HEK293T (cell line): Measurements from ENCODE around the gene INS.
"Not testable (repeated sequence)": the region's sequence is repeated elsewhere in the genome, so short reads cannot be mapped to it uniquely, and the experiment has no call there.

Source experiments
- CTCF ChIA-PET: fragments of 350-600 bp; formaldehyde crosslinking; extraction: SDS; loops from one replicate; lab custom pipeline; 2021; ENCODE audit warnings: antibody characterized with exemption, inconsistent platforms; lab: Yijun Ruan, JAX
- POLR2A ChIA-PET: fragments of 350-600 bp; formaldehyde crosslinking; extraction: SDS; loops from one replicate; lab custom pipeline; 2020; ENCODE audit warnings: antibody characterized with exemption, inconsistent platforms; lab: Yijun Ruan, JAX
- DNase-seq: peaks from one replicate; pipeline ENCODE4 v3.0.0; 2012; ENCODE audit warnings: mixed read lengths; ENCODE audit errors: extremely low spot score
- ARNT ChIP-seq: fragments of 450-650 bp; IDR thresholded peaks from 2 replicates; pipeline ENCODE4 v1.6.1; 2017; ENCODE audit warnings: mild to moderate bottlenecking
- BHLHE40 ChIP-seq: fragments of 450-650 bp; IDR thresholded peaks from 2 replicates; pipeline ENCODE4 v1.6.1; 2016; ENCODE audit warnings: mild to moderate bottlenecking, moderate library complexity, borderline replicate concordance
- CTBP1 ChIP-seq: fragments of 450-650 bp; IDR thresholded peaks from 2 replicates; pipeline ENCODE4 v1.6.1; 2016; ENCODE audit warnings: borderline replicate concordance
- ELF4 ChIP-seq: fragments of 450-650 bp; IDR thresholded peaks from 2 replicates; pipeline ENCODE4 v1.6.1; 2017; ENCODE audit warnings: antibody characterized with exemption
- FOXA1 ChIP-seq: fragments of 450-650 bp; IDR thresholded peaks from 2 replicates; pipeline ENCODE4 v1.6.1; 2016; ENCODE audit warnings: mild to moderate bottlenecking
- FOXK2 ChIP-seq: fragments of 450-650 bp; IDR thresholded peaks from 2 replicates; pipeline ENCODE4 v1.6.1; 2016; ENCODE audit warnings: mild to moderate bottlenecking
- FOXM1 ChIP-seq: fragments of 450-650 bp; IDR thresholded peaks from 2 replicates; pipeline ENCODE4 v1.6.1; 2017; ENCODE audit warnings: mild to moderate bottlenecking, borderline replicate concordance
- HDGF ChIP-seq: fragments of 450-650 bp; IDR thresholded peaks from 2 replicates; pipeline ENCODE4 v1.6.1; 2017; ENCODE audit warnings: antibody characterized with exemption, borderline replicate concordance
- L3MBTL2 ChIP-seq: fragments of 450-650 bp; conservative IDR thresholded peaks from 2 replicates; pipeline ENCODE4 v1.6.1; 2016; ENCODE audit warnings: mild to moderate bottlenecking
- LEF1 ChIP-seq: fragments of 450-650 bp; IDR thresholded peaks from 2 replicates; pipeline ENCODE4 v1.6.1; 2017; ENCODE audit warnings: mild to moderate bottlenecking, borderline replicate concordance
- NFRKB ChIP-seq: fragments of 450-650 bp; IDR thresholded peaks from 2 replicates; pipeline ENCODE4 v1.6.1; 2016; ENCODE audit warnings: mild to moderate bottlenecking, moderate library complexity
- SP1 ChIP-seq: fragments of 450-650 bp; IDR thresholded peaks from 2 replicates; pipeline ENCODE4 v1.6.1; 2017
- SUZ12 ChIP-seq: fragments of 450-650 bp; IDR thresholded peaks from 2 replicates; pipeline ENCODE4 v1.6.1; 2016; ENCODE audit warnings: mild to moderate bottlenecking
- TARDBP ChIP-seq: fragments of 450-650 bp; IDR thresholded peaks from 2 replicates; pipeline ENCODE4 v1.6.1; 2016
- ZNF384 ChIP-seq: fragments of 450-650 bp; IDR thresholded peaks from 2 replicates; pipeline ENCODE4 v1.6.1; 2016
- TF ChIP-seq, protein P1 (sequence below): fragments of 450-650 bp; IDR thresholded peaks from 2 replicates; pipeline ENCODE4 v1.6.1; 2016

INS gene

GRCh38 chr11:2194877-2195755, 34.1 kb upstream of the INS start:
- ChIA-PET CTCF (interaction anchor here (0.6 to 1.6 kb wide), 4 partner anchors 16 to 225 kb away, joined by 3 to 6 read pairs (median 3); partner anchors contain the start of gene TSSC4), POLR2A (no interaction called here)
- peak; percentile 76 for DNase-seq
- no peak for TF ChIP-seq NFRKB
- no peak for TF ChIP-seq SP1
- TF ChIP-seq BHLHE40 = no peak
- TF ChIP-seq SUZ12 = no peak
- TF ChIP-seq FOXK2 = no peak
- no peak for TF ChIP-seq TARDBP
- no peak for TF ChIP-seq ARNT
- TF ChIP-seq HDGF = no peak
- TF ChIP-seq, protein P1, sequence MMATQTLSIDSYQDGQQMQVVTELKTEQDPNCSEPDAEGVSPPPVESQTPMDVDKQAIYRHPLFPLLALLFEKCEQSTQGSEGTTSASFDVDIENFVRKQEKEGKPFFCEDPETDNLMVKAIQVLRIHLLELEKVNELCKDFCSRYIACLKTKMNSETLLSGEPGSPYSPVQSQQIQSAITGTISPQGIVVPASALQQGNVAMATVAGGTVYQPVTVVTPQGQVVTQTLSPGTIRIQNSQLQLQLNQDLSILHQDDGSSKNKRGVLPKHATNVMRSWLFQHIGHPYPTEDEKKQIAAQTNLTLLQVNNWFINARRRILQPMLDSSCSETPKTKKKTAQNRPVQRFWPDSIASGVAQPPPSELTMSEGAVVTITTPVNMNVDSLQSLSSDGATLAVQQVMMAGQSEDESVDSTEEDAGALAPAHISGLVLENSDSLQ = no peak
- TF ChIP-seq FOXM1 = no peak
- TF ChIP-seq LEF1 = no peak
- no peak for TF ChIP-seq FOXA1

DNA sequence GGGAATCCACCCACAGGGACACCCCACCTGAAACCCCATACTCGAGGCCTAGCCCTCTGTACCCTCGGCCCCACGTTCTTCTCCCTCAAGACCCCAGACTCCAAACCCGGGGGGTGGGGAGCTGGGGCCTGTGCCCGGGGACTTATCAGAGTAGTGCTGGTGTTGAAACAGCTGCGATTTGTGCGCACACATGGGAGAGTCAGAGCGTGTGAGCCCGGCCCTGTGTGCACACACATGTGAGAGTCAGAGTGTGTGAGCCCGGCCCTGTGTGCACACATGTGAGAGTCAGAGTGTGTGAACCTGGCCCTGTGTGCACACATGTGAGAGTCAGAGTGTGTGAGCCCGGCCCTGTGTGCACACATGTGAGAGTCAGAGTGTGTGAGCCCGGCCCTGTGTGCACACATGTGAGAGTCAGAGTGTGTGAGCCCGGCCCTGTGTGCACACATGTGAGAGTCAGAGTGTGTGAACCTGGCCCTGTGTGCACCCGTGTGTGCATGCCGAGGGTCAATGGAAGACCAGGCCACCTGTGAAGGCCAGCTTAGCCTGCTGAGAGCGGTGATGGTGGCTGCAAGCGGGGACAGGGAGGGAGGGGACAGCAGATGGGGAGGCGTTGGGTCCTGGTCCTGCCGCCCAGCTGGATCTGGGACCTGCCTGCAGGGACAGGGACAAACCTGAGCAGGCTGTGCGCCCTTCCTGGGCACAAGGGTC, 33.0 kb upstream of the INS start:
- DNase-seq, POLR2A ChIA-PET: not testable (repeated sequence)
- CTCF ChIA-PET = interaction anchor here (0.6 to 1.6 kb wide), 6 partner anchors 15 to 226 kb away, joined by 3 to 6 read pairs (median 3); partner anchors contain the start of gene TSSC4

GRCh38 chr11:2193099-2193887, 32.3 kb upstream of the INS start:
- no peak for DNase-seq
- ChIA-PET POLR2A (no interaction called here), CTCF (interaction anchor here (0.9 to 1.6 kb wide), 5 partner anchors 14 to 227 kb away, joined by 3 to 6 read pairs (median 3); no protein-coding TSS in a partner anchor)
- TF ChIP-seq ZNF384 (no peak), FOXM1 (no peak), TARDBP (no peak), FOXK2 (no peak), LEF1 (no peak), L3MBTL2 (no peak), FOXA1 (no peak), SP1 (no peak), CTBP1 (no peak), ARNT (no peak), BHLHE40 (no peak), ELF4 (no peak), NFRKB (no peak), HDGF (no peak), SUZ12 (no peak)
- TF ChIP-seq, protein P1 = no peak

DNA sequence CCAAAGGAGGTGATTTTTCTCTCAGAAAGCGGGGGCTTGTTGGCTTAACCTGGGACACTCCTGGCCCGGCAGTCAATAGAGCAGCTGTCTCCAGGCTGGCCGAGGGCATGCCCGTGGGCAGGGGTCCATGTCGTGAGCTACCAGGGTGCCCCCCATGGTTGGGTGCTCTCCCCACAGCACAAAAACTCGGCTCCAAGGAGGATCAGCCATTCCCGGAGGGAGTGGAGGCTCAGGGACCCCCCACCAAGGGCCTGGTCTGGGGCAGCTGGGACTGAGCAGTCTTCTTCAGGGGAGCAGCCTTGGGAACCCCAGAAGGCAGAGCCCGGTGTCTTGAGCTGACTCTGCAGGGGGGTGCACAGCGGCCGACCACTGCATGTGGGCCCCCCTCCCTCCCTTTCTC, 31.4 kb upstream of the INS start:
- ChIA-PET POLR2A (no interaction called here), CTCF (interaction anchor here (0.9 kb wide), 1 partner anchor 227 kb away, joined by 3 read pairs; no protein-coding TSS in a partner anchor)
- TF ChIP-seq SP1 = no peak
- DNase-seq = no peak

GRCh38 chr11:2191883-2192282, 30.9 kb upstream of the INS start:
- DNase-seq = no peak
- TF ChIP-seq FOXM1 = no peak
- TF ChIP-seq ELF4 = no peak
- no peak for TF ChIP-seq ARNT
- no peak for TF ChIP-seq FOXA1
- no peak for TF ChIP-seq TARDBP
- no peak for TF ChIP-seq FOXK2
- no peak for TF ChIP-seq SP1
- TF ChIP-seq L3MBTL2 = no peak
- CTCF ChIA-PET = no interaction called here
- POLR2A ChIA-PET = no interaction called here

GRCh38 chr11:2190657-2191471, 29.9 kb upstream of the INS start:
- TF ChIP-seq CTBP1 = no peak
- TF ChIP-seq HDGF = no peak
- TF ChIP-seq ZNF384 = no peak
- TF ChIP-seq, protein P1 = no peak
- TF ChIP-seq FOXM1 = no peak
- CTCF ChIA-PET = no interaction called here
- DNase-seq = no peak
- POLR2A ChIA-PET = no interaction called here
